ENCODE data around the gene BEST1.

DNA sequence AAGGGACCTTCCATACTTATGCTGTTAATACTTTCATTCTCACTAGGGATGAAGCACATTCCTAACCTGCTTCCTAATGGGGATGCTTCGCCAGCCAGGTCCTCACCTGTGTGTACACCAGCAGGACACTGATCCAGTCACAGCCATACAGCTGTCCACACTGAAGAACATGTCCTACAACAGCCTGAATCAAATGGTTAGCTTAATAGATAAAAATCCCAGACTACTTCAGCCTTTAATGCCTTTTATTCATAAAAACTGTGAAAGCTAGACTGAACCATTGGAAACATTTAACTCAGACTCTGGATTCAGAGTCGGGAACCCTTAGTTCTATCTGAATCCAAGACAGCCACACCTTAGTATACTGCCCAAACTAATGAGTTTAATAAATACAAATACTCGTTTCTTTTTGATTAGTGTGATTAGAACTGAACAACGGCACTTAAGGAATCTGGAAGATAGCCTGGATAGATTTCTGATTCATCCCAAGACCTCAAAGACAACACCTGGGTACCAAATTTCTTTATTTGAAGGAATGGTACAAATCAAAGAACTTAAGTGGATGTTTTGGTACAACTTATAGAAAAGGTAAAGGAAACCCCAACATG, 14.0 kb downstream of the BEST1 start:
- TF ChIP-seq EZH2phosphoT487 (IDR thresholded peaks at IDR 0.05; ENCODE audit: borderline replicate concordance, low read length), result no peak
- TF ChIP-seq, protein P1, sequence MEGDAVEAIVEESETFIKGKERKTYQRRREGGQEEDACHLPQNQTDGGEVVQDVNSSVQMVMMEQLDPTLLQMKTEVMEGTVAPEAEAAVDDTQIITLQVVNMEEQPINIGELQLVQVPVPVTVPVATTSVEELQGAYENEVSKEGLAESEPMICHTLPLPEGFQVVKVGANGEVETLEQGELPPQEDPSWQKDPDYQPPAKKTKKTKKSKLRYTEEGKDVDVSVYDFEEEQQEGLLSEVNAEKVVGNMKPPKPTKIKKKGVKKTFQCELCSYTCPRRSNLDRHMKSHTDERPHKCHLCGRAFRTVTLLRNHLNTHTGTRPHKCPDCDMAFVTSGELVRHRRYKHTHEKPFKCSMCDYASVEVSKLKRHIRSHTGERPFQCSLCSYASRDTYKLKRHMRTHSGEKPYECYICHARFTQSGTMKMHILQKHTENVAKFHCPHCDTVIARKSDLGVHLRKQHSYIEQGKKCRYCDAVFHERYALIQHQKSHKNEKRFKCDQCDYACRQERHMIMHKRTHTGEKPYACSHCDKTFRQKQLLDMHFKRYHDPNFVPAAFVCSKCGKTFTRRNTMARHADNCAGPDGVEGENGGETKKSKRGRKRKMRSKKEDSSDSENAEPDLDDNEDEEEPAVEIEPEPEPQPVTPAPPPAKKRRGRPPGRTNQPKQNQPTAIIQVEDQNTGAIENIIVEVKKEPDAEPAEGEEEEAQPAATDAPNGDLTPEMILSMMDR (IDR thresholded peaks at IDR 0.05; ENCODE audit: low read depth, low read length, poor library complexity, severe bottlenecking), result no peak

Measured in DOHH2 (cell line).